GOT3 (cell line): ENCODE data around the gene TSNAX.
"Not testable (repeated sequence)": the region's sequence is repeated elsewhere in the genome, so short reads cannot be mapped to it uniquely, and the experiment has no call there.

Experiments
- DNase-seq: peaks from one replicate; lab custom pipeline; 2025; ENCODE audit warnings: mixed read lengths; lab: John Stamatoyannopoulos, UW

The TSNAX gene

GRCh38 chr1:231528172-231529029 lies at the start of gene TSNAX:
Gene TSNAX (plus strand): TSS chr1:231528669. CDS start chr1:231528811, 142 bp downstream.
- peak; percentile 95 for DNase-seq

- DNase-seq, result no peak
Observed at GRCh38 chr1:231478811-231479210, 49.7 kb upstream of the TSNAX start.

- no peak for DNase-seq
Observed at GRCh38 chr1:231480008-231480407, 48.5 kb upstream of the TSNAX start.

- no peak for DNase-seq
Observed at GRCh38 chr1:231481289-231481688, 47.2 kb upstream of the TSNAX start.

GRCh38 chr1:231485029-231485784 lies 43.3 kb upstream of the TSNAX start:
- no peak for DNase-seq

GRCh38 chr1:231487019-231487418 lies 41.5 kb upstream of the TSNAX start:
- no peak for DNase-seq

GRCh38 chr1:231487910-231488309 lies 40.6 kb upstream of the TSNAX start:
- no peak for DNase-seq

GRCh38 chr1:231493421-231494185 lies 34.9 kb upstream of the TSNAX start:
- DNase-seq, result no peak

GRCh38 chr1:231494439-231495110 lies 33.9 kb upstream of the TSNAX start:
- DNase-seq, result no peak

- no peak for DNase-seq
Observed at GRCh38 chr1:231497629-231498152, 30.8 kb upstream of the TSNAX start.

- DNase-seq, result no peak
Observed at GRCh38 chr1:231499148-231499763, 29.2 kb upstream of the TSNAX start.

- DNase-seq, result no peak
Observed at GRCh38 chr1:231500666-231501065, 27.8 kb upstream of the TSNAX start.

- not testable (repeated sequence) for DNase-seq
Observed at GRCh38 chr1:231503168-231503567, 25.3 kb upstream of the TSNAX start.

- no peak for DNase-seq
Observed at GRCh38 chr1:231507476-231508355, 20.8 kb upstream of the TSNAX start.

- no peak for DNase-seq
Observed at GRCh38 chr1:231508497-231508896, 20.0 kb upstream of the TSNAX start.

GRCh38 chr1:231508941-231509340 lies 19.5 kb upstream of the TSNAX start:
- DNase-seq, result no peak

GRCh38 chr1:231512147-231512698 lies 16.2 kb upstream of the TSNAX start:
- no peak for DNase-seq

GRCh38 chr1:231515748-231516147 lies 12.7 kb upstream of the TSNAX start:
- no peak for DNase-seq

GRCh38 chr1:231517076-231517475 lies 11.4 kb upstream of the TSNAX start:
- no peak for DNase-seq
